Smooth muscle cell (in vitro differentiated cells): ENCODE measurements around the gene EPB41L5. TPM values are rescaled to one million over a fixed set of nuclear protein-coding genes. Genes with fewer than 3 reads are reported as not detected.
A peak's percentile ranks its signal among the peaks of the same experiment; 100 is the strongest.

ENCODE experiments used
- DNase-seq: peaks from one replicate; lab custom pipeline; 2025; ENCODE audit not compliant: unreplicated experiment; lab: John Stamatoyannopoulos, UW
- H2AFZ ChIP-seq: fragments of 200-600 bp; sonication (generic); 2 replicates; pipeline ENCODE4 v1.6.0; 2016; ENCODE audit warnings: antibody characterized with exemption, low read depth, mild to moderate bottlenecking
- H3F3A ChIP-seq: fragments of 200-600 bp; sonication (generic); 2 replicates; pipeline ENCODE4 v1.6.0; 2017; ENCODE audit warnings: antibody characterized with exemption, low read depth
- H3K27ac ChIP-seq: fragments of 200-600 bp; sonication (generic); 2 replicates; pipeline ENCODE4 v1.5.1; 2016; ENCODE audit warnings: low read depth, mild to moderate bottlenecking
- H3K27me3 ChIP-seq: fragments of 200-600 bp; sonication (generic); 2 replicates; pipeline ENCODE4 v1.6.1; 2016; ENCODE audit warnings: low read depth, mild to moderate bottlenecking
- H3K36me3 ChIP-seq: fragments of 200-600 bp; sonication (generic); 2 replicates; pipeline ENCODE4 v1.5.1; 2016; ENCODE audit warnings: low read depth
- H3K4me1 ChIP-seq: fragments of 200-600 bp; sonication (generic); 2 replicates; pipeline ENCODE4 v1.5.1; 2016; ENCODE audit warnings: low read depth
- H3K4me2 ChIP-seq: fragments of 200-600 bp; sonication (generic); 2 replicates; pipeline ENCODE4 v1.6.0; 2016; ENCODE audit warnings: mild to moderate bottlenecking
- H3K4me3 ChIP-seq: fragments of 200-600 bp; sonication (generic); 2 replicates; pipeline ENCODE4 v1.5.1; 2016; ENCODE audit warnings: mild to moderate bottlenecking
- H3K79me2 ChIP-seq: fragments of 200-600 bp; sonication (generic); 2 replicates; pipeline ENCODE4 v1.6.0; 2016; ENCODE audit warnings: low read depth, mild to moderate bottlenecking
- H3K9ac ChIP-seq: fragments of 200-600 bp; sonication (generic); 2 replicates; pipeline ENCODE4 v1.6.0; 2016; ENCODE audit warnings: low read depth
- H3K9me3 ChIP-seq: fragments of 200-600 bp; sonication (generic); replicated peaks from 2 replicates; pipeline ENCODE4 v1.5.1; 2016; ENCODE audit warnings: low read depth
- H4K20me1 ChIP-seq: fragments of 200-600 bp; sonication (generic); 2 replicates; pipeline ENCODE4 v1.6.0; 2016; ENCODE audit warnings: low read depth
- CTCF ChIP-seq: fragments of 200-600 bp; sonication (generic); IDR thresholded peaks from 2 replicates; pipeline ENCODE4 v1.5.1; 2017; ENCODE audit warnings: borderline replicate concordance, mild to moderate bottlenecking, antibody characterized with exemption; ENCODE audit not compliant: insufficient read depth, poor library complexity, severe bottlenecking
- WGBS: methylation state at CpG from one replicate; pipeline ENCODE4 v1.1.7; 2016; ENCODE audit warnings: low lambda C conversion rate; 5-methylcytosine and 5-hydroxymethylcytosine counted together
- polyA plus RNA-seq: library from polyadenylated mRNA; unstranded; fragments of >200 nt; fragmentation: Nextera tagmentation; extraction: Ambion mirVana; gene quantifications from 2 replicates; pipeline ENCODE4 v1.2.1, GENCODE V29; 2016
- total RNA-seq: library from RNA; depleted of rRNA; stranded (reverse); fragments of >200 nt; gene quantifications from 2 replicates; pipeline ENCODE4 v1.2.3, GENCODE V29; 2014

Gene EPB41L5
- total and polyA plus RNA-seq, 2 experiments from 2014 or later, result 4.6 to 17.2 TPM

GRCh38 chr2:120005834-120006521, 6.9 kb upstream of the EPB41L5 start:
- Histone ChIP-seq H3K4me3 (no peak overlapping the region), H3K9me3 (no peaks in the 10 kb centered on the region)

GRCh38 chr2:120007851-120008250, 5.0 kb upstream of the EPB41L5 start:
- Histone ChIP-seq H2AFZ (no peak overlapping the region), H3K79me2 (no peaks in the 10 kb centered on the region), H3K4me2 (no peak overlapping the region), H3K9me3 (no peaks in the 10 kb centered on the region), H3F3A (no peaks in the 10 kb centered on the region), H3K4me3 (no peak overlapping the region), H3K9ac (no peak overlapping the region), H4K20me1 (no peaks in the 10 kb centered on the region), H3K4me1 (peaks cover 4% of the 10 kb centered on the region), H3K27me3 (no peaks in the 10 kb centered on the region), H3K27ac (no peak overlapping the region), H3K36me3 (no peaks in the 10 kb centered on the region)
- no peak for DNase-seq
- 86% methylated on average over 4 of the region's 4 CpGs for WGBS
- TF ChIP-seq CTCF, result no peak

More at GRCh38 chr2:120005834-120006521, 6.9 kb upstream of the EPB41L5 start:
- DNase-seq, result no peak
- H3K4me1 ChIP-seq, result no peaks in the 10 kb centered on the region
- H3K4me2 ChIP-seq, result no peak overlapping the region
- no peaks in the 10 kb centered on the region for H3K27me3 ChIP-seq
- no peak overlapping the region for H3K9ac ChIP-seq
- no peaks in the 10 kb centered on the region for H3K36me3 ChIP-seq
- WGBS, result 97% methylated on average over 11 of the region's 11 CpGs
- TF ChIP-seq CTCF, result no peak
- H3K27ac ChIP-seq, result no peak overlapping the region
- H2AFZ ChIP-seq, result no peak overlapping the region
- no peaks in the 10 kb centered on the region for H3K79me2 ChIP-seq
- no peaks in the 10 kb centered on the region for H3F3A ChIP-seq
- no peaks in the 10 kb centered on the region for H4K20me1 ChIP-seq

GRCh38 chr2:120012363-120012762, 514 bp upstream of the EPB41L5 start:
- H3K27ac ChIP-seq, result peak overlapping the region; percentile 51
- DNase-seq, result no peak
- peaks cover 36% of the 10 kb centered on the region for H3K79me2 ChIP-seq
- no peaks in the 10 kb centered on the region for H3F3A ChIP-seq
- H3K9ac ChIP-seq, result peak overlapping the region; percentile 72
- TF ChIP-seq CTCF, result no peak
- H4K20me1 ChIP-seq, result peaks cover 19% of the 10 kb centered on the region
- no peaks in the 10 kb centered on the region for H3K27me3 ChIP-seq
- peak overlapping the region; percentile 95 for H3K4me2 ChIP-seq
- H3K4me3 ChIP-seq, result peak overlapping the region; percentile 89
- H2AFZ ChIP-seq, result peak overlapping the region; percentile 97
- 49% methylated on average over 8 of the region's 8 CpGs for WGBS
- no peaks in the 10 kb centered on the region for H3K36me3 ChIP-seq
- no peaks in the 10 kb centered on the region for H3K9me3 ChIP-seq
- H3K4me1 ChIP-seq, result peaks cover 16% of the 10 kb centered on the region
